SHP77 treated with DMSO at 0.1 percent for 48 hours (cell line): ENCODE results near the gene NFIA.
A peak's percentile ranks its signal among the peaks of the same experiment; 100 is the strongest.

Source experiments
- DNase-seq: peaks from one replicate; lab custom pipeline; 2025; lab: John Stamatoyannopoulos, UW

Gene NFIA

DNA sequence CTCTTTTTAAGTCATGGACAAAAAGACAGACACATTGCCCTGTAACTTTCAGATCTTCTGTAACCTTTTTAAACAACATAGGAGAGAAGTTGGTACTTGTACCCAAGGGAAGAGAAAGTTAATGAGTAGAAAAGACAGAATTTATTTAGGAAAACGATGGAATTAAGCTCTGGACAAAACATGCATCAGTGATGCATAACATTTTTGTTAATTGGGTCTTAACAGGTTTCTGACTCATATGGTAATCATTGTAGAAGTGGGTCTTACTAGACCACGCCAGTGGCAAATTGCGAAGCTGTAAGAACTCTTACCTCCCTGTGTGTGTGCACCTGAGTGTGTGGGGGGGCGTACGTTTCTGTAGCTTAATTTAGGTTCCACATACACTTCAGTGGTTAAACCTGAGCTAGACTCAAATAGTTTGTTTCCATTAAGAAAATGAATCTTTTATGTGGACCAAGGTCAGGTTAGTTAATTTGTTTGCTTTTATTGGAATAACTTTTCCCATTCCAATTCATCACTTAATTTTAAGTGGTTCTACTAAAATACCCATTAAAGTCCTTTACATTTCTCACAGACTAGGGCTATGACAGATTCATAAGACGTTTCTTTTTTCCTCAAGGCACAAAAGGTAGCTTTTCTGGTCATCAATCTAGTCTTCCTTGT is 48.1 kb downstream of the NFIA start:
- no peak for DNase-seq

DNA sequence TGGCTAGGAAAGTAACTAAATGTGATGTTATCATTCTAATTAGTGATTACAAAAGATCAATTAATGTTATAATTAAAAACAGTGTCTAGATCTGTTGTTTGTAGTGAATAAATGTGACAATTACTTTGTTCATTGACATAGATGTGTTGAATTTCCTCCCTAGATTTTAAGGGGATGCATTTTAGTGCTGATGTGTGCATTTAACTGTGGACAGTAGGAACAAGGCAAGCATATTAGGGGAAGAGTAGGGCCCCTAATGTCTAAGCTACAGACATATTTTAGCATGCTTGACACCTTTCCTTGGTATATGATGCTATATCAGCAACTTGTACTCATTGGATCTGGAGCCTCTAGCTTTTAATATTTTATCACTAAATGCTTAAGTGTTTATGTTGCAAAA is 48.9 kb downstream of the NFIA start:
- no peak for DNase-seq

GRCh38 chr1:61131716-61132115 is 49.4 kb downstream of the NFIA start:
- DNase-seq = no peak

DNA sequence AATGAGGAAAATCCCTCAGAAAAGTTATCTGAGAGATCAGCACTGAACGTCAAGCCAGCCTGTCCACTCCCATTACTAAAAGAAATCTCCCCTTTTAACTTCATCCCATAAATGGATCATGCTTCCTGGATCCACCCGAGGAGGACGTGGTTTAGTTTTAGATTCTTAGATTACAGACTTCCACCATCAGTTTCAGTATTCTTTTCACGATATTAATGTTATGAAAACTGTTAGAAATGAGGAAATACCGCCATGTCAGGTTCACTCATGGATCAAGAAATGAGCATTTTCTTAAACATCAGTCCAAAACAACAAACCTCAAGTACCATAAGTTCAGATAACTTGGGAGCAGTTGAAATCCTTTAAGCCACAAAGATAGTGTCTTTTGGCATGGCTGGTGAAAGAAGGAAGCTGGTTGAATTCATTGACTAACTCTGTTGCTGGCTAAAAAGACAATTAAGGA is 49.8 kb downstream of the NFIA start:
- DNase-seq = no peak

- DNase-seq = no peak
Measured at GRCh38 chr1:61132645-61133334, 50.4 kb downstream of the NFIA start.

DNA sequence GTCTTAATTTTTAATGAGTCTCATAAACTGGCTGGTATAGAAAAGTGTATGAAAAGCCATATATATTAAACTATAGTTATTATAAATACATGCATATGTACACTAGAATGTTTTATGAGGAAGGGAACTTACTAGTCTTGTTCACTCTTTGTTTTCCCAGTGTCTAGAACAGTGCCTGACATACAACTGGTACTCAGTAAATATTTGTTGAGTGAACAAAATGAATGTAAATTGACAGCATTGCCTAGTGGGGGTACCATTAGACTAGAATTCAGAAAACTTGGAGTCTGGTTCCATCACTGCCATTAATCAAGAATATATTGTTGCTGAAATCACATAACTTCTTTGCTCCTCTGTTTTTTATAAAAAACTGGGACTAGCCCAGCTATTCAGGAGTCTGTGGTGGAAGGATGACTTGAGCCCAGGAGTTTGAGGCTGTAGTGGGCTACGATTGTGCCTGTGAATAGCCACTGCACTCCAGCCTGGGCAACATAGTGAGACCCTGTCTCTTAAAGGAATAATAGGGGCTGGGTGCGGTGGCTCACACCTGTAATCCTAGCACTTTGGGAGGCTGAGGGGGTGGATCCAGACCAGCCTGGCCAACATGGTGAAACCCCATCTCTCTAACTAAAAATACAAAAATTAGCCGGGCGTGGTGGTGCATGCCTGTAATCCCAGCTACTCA is 51.1 kb downstream of the NFIA start:
- DNase-seq = no peak

- DNase-seq = no peak
Measured at GRCh38 chr1:61135291-61135690, 52.9 kb downstream of the NFIA start.

GRCh38 chr1:61138305-61138704 is 55.9 kb downstream of the NFIA start:
- no peak for DNase-seq

- peak; percentile 9 for DNase-seq
Measured at GRCh38 chr1:61138921-61139774, 56.8 kb downstream of the NFIA start.

DNA sequence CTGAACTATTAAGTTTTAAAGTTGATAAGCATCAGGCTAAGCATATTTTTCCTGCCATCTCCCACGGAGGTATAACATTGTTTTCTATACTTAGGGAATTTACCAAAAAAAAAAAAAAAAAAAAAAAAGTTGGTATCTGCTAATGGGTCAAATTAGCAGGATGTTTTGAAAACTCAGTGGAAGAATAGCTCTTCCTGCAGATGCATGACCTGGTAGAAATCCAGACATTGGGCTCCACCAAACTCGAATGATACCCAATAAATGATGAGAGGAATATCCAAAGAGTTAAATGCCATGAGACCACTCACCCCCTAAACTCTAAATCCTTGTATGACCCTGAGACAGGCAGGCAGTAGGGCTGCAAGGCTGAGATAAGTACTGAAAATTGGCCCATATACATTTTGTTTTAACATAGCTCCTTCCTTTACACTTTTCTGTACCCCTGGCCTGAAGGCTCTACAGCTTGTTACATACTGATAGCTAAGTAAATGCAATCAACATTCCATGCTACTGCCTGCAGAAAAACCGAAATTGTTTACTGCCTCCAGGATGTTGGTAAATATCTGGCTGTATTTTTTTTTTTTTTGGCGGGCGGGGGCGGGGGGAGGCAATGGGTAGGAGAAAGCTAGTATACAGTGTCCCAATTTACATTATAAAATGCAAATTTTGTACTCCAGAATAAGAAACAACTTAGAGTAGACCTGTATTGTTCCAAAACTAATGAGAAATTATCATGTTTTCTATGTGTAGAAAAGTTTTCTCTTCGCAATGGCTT is 57.6 kb downstream of the NFIA start:
- no peak for DNase-seq

- DNase-seq = no peak
Measured at GRCh38 chr1:61140778-61141177, 58.4 kb downstream of the NFIA start.

- DNase-seq = peak; percentile 81
Measured at GRCh38 chr1:61141288-61142042, 59.1 kb downstream of the NFIA start.

GRCh38 chr1:61142043-61142440 is 59.7 kb downstream of the NFIA start:
- no peak for DNase-seq

DNA sequence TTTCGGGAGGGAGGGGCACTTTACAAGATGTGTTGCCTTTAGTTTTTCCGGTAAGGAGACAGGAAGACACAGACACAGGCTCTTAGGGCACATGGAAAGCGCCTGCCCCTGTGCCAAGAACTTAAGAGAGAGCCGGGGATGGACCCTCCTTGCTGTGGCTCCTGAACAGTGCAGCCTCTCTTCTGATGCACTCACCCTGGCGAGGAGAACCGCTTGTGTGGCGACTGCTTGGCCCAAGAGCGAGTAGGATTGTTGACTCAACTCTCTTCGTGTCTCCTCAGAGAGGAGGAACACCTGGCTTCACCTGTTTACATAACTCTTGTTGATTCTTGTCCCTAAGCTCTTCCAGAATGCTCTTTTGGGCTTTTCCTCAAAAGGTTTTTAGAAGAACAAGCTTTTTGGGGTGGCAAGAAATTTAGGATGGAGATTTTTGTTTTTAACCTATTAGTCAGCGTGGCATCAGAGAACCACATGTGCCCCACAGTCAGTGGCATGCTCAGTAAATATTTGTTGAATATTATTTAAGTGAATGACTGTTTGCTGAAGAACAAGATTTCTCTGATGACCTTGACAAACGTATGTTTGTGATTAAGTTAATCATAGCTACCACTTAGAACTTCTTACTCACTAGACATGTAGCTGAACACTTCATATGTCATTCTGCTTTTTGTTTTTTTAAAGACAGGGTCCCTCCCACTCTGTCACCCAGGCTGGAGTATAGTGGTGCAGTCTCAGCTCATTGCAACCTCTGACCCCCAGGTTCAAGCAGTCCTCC is 60.6 kb downstream of the NFIA start:
- DNase-seq = peak; percentile 73

DNA sequence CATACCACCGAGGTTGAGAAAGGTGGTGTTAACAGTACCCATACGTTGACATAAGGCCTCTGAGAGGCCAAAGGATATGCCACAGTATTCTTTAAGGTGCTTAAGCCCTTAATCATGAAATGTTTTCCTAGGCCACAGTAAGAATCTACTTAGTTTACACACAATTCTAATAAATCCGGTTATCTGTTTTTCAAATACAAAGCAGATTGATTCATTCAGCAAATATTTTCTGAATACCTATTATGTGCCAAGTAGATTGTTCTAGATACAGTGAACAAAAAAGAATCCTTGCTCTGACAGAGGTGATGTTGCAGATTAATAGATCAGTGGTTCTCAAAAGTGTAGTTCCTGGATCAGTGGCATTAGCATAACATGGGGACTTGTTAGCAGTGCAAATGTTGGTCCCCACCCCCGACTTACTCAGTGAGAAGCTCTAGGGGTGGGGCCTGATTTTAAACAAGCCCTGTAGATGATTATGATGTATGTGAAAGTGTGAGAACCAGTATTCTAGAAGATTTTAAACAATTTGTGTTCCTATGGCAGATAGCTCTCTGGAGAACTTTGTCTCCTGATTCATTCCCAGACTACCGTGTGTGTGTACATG is 61.6 kb downstream of the NFIA start:
- DNase-seq = no peak

DNA sequence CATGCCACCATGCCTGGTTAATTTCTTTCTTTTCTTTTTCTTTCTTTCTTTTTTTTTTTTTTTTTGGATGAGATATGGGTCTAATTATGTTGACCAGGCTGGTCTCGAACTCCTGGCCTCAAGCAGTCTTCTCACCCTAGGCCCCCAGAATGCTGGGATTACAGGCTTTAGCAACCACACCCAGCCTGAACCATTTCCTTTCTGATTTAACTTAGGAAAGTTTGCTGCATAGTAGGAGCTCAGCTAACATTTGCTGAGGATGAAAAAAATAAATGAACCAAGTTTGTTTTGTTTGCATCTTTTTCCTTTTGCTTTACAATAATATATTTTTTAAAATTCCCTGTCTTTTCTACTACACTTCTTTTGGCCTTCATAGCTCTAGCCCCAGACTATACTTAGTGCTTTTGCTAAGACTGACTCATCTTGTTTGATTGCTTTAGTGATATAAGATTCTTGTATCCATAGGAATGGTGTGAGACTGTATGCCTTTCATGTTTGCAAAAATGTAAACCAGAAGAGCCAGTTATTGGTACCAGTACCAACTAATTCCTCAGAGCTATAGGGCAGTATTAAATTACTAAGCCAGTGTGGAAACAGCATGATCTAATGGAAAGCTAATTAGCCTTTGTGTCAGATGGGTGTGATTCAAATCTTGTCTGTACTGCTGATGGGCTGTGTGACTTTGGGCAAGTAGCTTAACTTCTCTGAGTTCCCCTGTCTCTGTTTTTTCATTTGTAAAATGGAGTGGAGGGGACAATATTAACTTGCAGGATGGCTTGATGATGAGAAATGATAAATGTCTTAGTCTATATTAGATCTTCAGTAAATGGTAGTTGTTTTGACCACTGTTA is 66.9 kb downstream of the NFIA start:
- no peak for DNase-seq

DNA sequence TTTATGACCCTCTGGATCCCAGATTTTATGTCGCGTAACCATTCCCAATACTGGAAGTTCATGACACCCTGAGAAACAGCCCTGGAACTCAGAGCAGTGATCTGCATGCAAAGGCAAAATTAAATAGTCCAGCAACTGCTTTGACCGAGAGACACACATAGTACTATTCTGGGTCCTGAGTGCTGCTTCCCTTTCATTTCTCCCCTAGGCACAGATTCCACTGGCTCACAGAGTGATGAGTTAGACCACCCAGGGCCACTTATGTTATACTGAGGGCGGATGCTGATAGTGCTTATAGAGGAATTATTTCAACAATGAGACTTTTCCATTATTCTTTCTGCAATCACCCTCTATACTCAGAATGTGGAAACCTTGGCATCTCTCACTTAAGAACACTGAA is 69.2 kb downstream of the NFIA start:
- no peak for DNase-seq

- no peak for DNase-seq
Measured at GRCh38 chr1:61152066-61152465, 69.7 kb downstream of the NFIA start.
